Measurements from ENCODE around the gene IL7R. TPM values are rescaled to one million over a fixed set of nuclear protein-coding genes. Genes with fewer than 3 reads are reported as not detected.

The IL7R gene
- polyA plus RNA-seq, 2 of the 4 experiments (the other 2 are of a cell fraction): 0.13 to 0.18 TPM

- H3K9me3 ChIP-seq: no peaks in the 10 kb centered on the region
- WGBS (ENCODE audit: missing lambda C conversion rate): 11% methylated on average over 4 of the region's 4 CpGs
- FAIRE-seq: no peak
- no peak for TF ChIP-seq SREBF2 (IDR thresholded peaks at IDR 0.05)
- no peak for TF ChIP-seq FOXS1 (CRISPR knock-in tag; IDR thresholded peaks at IDR 0.05)
- TF ChIP-seq GATA3 (IDR thresholded peaks at IDR 0.05; ENCODE audit: borderline replicate concordance): no peak
- no peak for TF ChIP-seq ZSCAN20 (CRISPR knock-in tag; IDR thresholded peaks at IDR 0.05)
- no peak for TF ChIP-seq BHLHE40 (IDR thresholded peaks at IDR 0.05; ENCODE audit: low read depth, low read length)
- no peak for TF ChIP-seq RCOR1 (IDR thresholded peaks at IDR 0.05; ENCODE audit: low read depth, low read length)
- TF ChIP-seq MAX (IDR thresholded peaks at IDR 0.05): no peak
- no peak for TF ChIP-seq ZNF302 (CRISPR knock-in tag; IDR thresholded peaks at IDR 0.05)
- TF ChIP-seq EP300 (IDR thresholded peaks at IDR 0.05): no peak
- DNase-seq (ENCODE audit: low read depth in 1 of 2, low spot score in 1 of 2): no peak
- no peaks in the 10 kb centered on the region for H3K4me1 ChIP-seq
- H3K4me3 ChIP-seq: no peak overlapping the region
- ChIA-PET CTCF (interaction anchor here (0.7 to 1.3 kb wide), 3 partner anchors 10 to 722 kb away, joined by 3 read pairs; no protein-coding TSS in a partner anchor), POLR2A (no interaction called here)
- no peak overlapping the region for H3K27ac ChIP-seq
- ATAC-seq: no peak
- H3K4me2 ChIP-seq: no peak overlapping the region
Observed at GRCh38 chr5:35820735-35821134, 36.0 kb upstream of the IL7R start.

GRCh38 chr5:35821513-35821912, 35.2 kb upstream of the IL7R start:
- ChIA-PET POLR2A (no interaction called here), CTCF (interaction anchor here (0.7 to 1.3 kb wide), 3 partner anchors 9 to 723 kb away, joined by 3 read pairs; no protein-coding TSS in a partner anchor)
- no peak overlapping the region for H3K4me3 ChIP-seq
- H3K27ac ChIP-seq: no peak overlapping the region
- no peak for ATAC-seq
- no peak overlapping the region for H3K4me2 ChIP-seq
- no peaks in the 10 kb centered on the region for H3K4me1 ChIP-seq
- no peak for DNase-seq (ENCODE audit: low read depth in 1 of 2, low spot score in 1 of 2)
- FAIRE-seq: no peak
- no peaks in the 10 kb centered on the region for H3K9me3 ChIP-seq
- 11% methylated on average over 2 of the region's 2 CpGs for WGBS (ENCODE audit: missing lambda C conversion rate)
- TF ChIP-seq E2F6 (IDR thresholded peaks at IDR 0.05; ENCODE audit: borderline replicate concordance, low read depth) (no peak), ATOH8 (CRISPR knock-in tag; IDR thresholded peaks at IDR 0.05; ENCODE audit: low read depth) (no peak), ZC3H11A (IDR thresholded peaks at IDR 0.05) (no peak), RCOR1 (IDR thresholded peaks at IDR 0.05; ENCODE audit: low read depth, low read length) (no peak), KDM1A (IDR thresholded peaks at IDR 0.05; ENCODE audit: low read depth) (no peak), RNF2 (IDR thresholded peaks at IDR 0.05; ENCODE audit: borderline replicate concordance, low read depth) (no peak), RFX5 (IDR thresholded peaks at IDR 0.05) (no peak), CBX8 (IDR thresholded peaks at IDR 0.05) (no peak), EHF (CRISPR knock-in tag; IDR thresholded peaks at IDR 0.05) (no peak)

GRCh38 chr5:35822511-35822910, 34.2 kb upstream of the IL7R start:
- no peak overlapping the region for H3K4me3 ChIP-seq
- 31% methylated on average over 8 of the region's 8 CpGs for WGBS (ENCODE audit: missing lambda C conversion rate)
- ChIA-PET POLR2A (no interaction called here), CTCF (interaction anchor here (1.4 kb wide), 1 partner anchor 104 kb away, joined by 4 read pairs; no protein-coding TSS in a partner anchor)
- TF ChIP-seq FOSL2 (IDR thresholded peaks at IDR 0.05) (no peak), FOSL2 (CRISPR knock-in tag; IDR thresholded peaks at IDR 0.05) (no peak), KDM5A (IDR thresholded peaks at IDR 0.05) (no peak), TFCP2L1 (CRISPR knock-in tag; IDR thresholded peaks at IDR 0.05) (no peak), HOXB13 (CRISPR knock-in tag; IDR thresholded peaks at IDR 0.05; ENCODE audit: low read depth) (no peak), RNF2 (IDR thresholded peaks at IDR 0.05; ENCODE audit: borderline replicate concordance, low read depth) (no peak), ELK1 (IDR thresholded peaks at IDR 0.05; ENCODE audit: low read depth, low read length) (no peak), SMC3 (IDR thresholded peaks at IDR 0.05) (no peak), MYC (IDR thresholded peaks at IDR 0.05; ENCODE audit: borderline replicate concordance, low read length) (no peak), ATOH8 (CRISPR knock-in tag; IDR thresholded peaks at IDR 0.05; ENCODE audit: low read depth) (no peak), KDM1A (IDR thresholded peaks at IDR 0.05; ENCODE audit: low read depth) (no peak), CBX8 (IDR thresholded peaks at IDR 0.05) (no peak), MAFK (IDR thresholded peaks at IDR 0.05; ENCODE audit: partially characterized antibody) (no peak), CBX2 (IDR thresholded peaks at IDR 0.05; ENCODE audit: borderline replicate concordance, low read depth) (no peak)
- H3K4me2 ChIP-seq: no peak overlapping the region
- H3K9me3 ChIP-seq: no peaks in the 10 kb centered on the region
- DNase-seq (ENCODE audit: low read depth in 1 of 2, low spot score in 1 of 2) (no peak), ATAC-seq (no peak), FAIRE-seq (no peak)
- H3K27ac ChIP-seq: no peak overlapping the region
- no peaks in the 10 kb centered on the region for H3K4me1 ChIP-seq
